GM12864 (cell line): ENCODE measurements around the gene MZT2B.
"Not testable (repeated sequence)": the region's sequence is repeated elsewhere in the genome, so short reads cannot be mapped to it uniquely, and the experiment has no call there.

Source experiments
- DNase-seq: peaks from one replicate; pipeline ENCODE4 v3.0.0-alpha.2; 2011; ENCODE audit warnings: low read depth
- H3K4me3 ChIP-seq: 2 replicates; pipeline ENCODE4 v1.5.1; 2011; ENCODE audit warnings: mild to moderate bottlenecking, low read depth, low read length, control low read depth
- CTCF ChIP-seq: IDR thresholded peaks from 2 replicates; pipeline ENCODE4 v1.5.1; 2011; ENCODE audit warnings: low read depth, mild to moderate bottlenecking, moderate library complexity, low read length, control low read depth, inconsistent platforms; ENCODE audit errors: missing control alignments

MZT2B gene

GRCh38 chr2:130181880-130182682 is at the start of gene MZT2B:
TSS of gene MZT2B (plus strand) at chr2:130182262. CDS start at chr2:130182283, 21 bp downstream.
- TF ChIP-seq CTCF, result peak; percentile 58
- peak within 1 kb of the TSS; percentile 91 for H3K4me3 ChIP-seq
- DNase-seq, result peak; percentile 50

- H3K4me3 ChIP-seq, result no peak overlapping the region
- TF ChIP-seq CTCF, result no peak
- DNase-seq, result no peak
These were observed 46.1 kb upstream of the MZT2B start for GRCh38 chr2:130135692-130136541.

- not testable (repeated sequence) for DNase-seq, H3K4me3 ChIP-seq
These were observed 45.5 kb upstream of the MZT2B start for GRCh38 chr2:130136546-130136945.

- H3K4me3 ChIP-seq, DNase-seq: not testable (repeated sequence)
These were observed 44.9 kb upstream of the MZT2B start for GRCh38 chr2:130137118-130137517.

GRCh38 chr2:130138326-130138725 is 43.7 kb upstream of the MZT2B start:
- not testable (repeated sequence) for DNase-seq, H3K4me3 ChIP-seq

GRCh38 chr2:130138841-130139251 is 43.2 kb upstream of the MZT2B start:
- DNase-seq, H3K4me3 ChIP-seq: not testable (repeated sequence)

- H3K4me3 ChIP-seq, DNase-seq: not testable (repeated sequence)
These were observed 42.5 kb upstream of the MZT2B start for GRCh38 chr2:130139331-130140280.

- DNase-seq, H3K4me3 ChIP-seq: not testable (repeated sequence)
These were observed 41.5 kb upstream of the MZT2B start for GRCh38 chr2:130140516-130140915.

- DNase-seq, H3K4me3 ChIP-seq: not testable (repeated sequence)
These were observed 41.1 kb upstream of the MZT2B start for GRCh38 chr2:130141002-130141401.

- not testable (repeated sequence) for DNase-seq
- peak overlapping the region; percentile 35 for H3K4me3 ChIP-seq
These were observed 40.3 kb upstream of the MZT2B start for GRCh38 chr2:130141645-130142370.

GRCh38 chr2:130142396-130143265 is 39.4 kb upstream of the MZT2B start:
- not testable (repeated sequence) for DNase-seq
- peak overlapping the region; percentile 35 for H3K4me3 ChIP-seq

GRCh38 chr2:130143266-130144039 is 38.6 kb upstream of the MZT2B start:
- DNase-seq, H3K4me3 ChIP-seq: not testable (repeated sequence)

GRCh38 chr2:130145006-130145414 is 37.1 kb upstream of the MZT2B start, which contains the start of gene CCDC74B:
TSS of gene CCDC74B (minus strand) at chr2:130145112. CDS start at chr2:130144996, 116 bp downstream.
- DNase-seq, result not testable (repeated sequence)
- H3K4me3 ChIP-seq, result peak within 1 kb of the TSS; percentile 51
